GM19467 (cell line): ENCODE measurements around the gene KLHDC9.

ENCODE experiments used
- ATAC-seq: cut with Tn5 transposase; IDR thresholded peaks from one replicate; pipeline ENCODE4 v1.9.1; 2021; ENCODE audit warnings: mild to moderate bottlenecking, moderate library complexity; ENCODE audit not compliant: unreplicated experiment

KLHDC9 gene

DNA sequence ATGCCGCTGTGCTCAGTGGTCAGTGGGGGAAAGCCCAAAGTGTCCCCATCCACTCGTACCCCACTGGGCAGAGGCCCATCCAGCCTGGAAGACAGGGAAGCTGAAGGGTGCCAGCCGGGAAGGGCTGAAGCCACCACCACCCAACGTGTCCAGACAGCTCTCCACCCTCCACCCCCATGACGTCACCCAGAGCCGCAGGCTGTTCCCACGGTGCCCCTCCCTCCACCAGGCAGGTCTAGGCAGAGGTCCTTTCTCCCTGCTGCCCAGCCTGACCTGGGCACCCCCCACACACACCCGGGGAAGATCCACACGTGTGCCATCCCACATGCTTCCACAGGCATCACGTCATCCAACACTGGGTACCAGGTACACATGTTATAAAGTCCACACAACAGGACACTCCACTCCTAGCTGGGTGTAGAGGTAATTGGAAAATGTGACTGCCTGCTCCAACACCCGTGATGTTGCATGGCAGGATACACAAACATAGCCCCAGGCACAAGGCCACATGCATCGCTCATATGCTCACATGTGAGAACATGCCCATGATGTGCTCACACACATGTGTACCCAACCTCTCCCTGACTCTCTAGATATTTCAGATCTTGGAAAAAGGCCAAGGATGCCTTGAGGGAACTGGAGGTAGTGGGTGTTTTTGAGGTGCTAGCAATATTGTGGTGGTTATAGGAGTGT, 23.3 kb upstream of the KLHDC9 start:
- ATAC-seq, result no peak

DNA sequence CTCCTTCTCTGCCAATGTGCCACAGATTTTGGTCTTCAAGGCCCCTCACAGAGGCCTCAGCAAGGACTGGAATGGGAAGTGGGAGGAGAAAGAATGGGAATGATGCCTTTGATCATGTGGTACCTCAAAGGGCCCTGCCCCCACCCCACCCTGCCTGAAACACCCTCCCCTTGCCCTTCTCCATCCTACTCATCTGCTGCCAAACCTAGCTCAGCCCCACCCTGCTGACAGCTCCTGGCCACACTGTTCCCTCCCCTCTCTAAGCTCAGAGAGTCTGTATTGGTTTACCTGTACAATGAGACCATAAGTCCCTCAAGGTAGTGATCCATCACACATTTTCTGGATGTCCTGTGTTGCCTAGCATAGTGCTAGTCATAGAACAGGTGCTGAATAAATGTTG, 21.8 kb upstream of the KLHDC9 start:
- no peak for ATAC-seq

DNA sequence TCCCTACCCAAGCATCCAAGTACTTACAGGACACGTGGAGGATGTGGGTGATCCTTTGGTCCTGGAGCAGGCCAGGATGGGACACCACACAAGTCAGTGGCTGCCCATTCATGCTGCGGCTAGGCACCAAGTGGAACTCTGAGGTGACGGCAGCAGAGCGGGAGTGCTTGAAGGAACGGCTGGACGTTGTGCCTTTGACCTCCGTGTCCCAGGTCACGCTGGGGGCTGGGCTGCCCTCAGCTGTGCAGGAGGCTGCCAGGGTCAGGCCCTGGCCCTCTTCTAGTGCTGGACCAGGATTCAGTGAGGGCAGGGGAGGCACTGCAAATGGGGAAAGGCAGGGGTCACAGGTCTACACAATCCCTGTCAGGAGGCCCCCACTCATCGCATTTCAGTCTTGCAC, 20.7 kb upstream of the KLHDC9 start:
- ATAC-seq, result no peak

DNA sequence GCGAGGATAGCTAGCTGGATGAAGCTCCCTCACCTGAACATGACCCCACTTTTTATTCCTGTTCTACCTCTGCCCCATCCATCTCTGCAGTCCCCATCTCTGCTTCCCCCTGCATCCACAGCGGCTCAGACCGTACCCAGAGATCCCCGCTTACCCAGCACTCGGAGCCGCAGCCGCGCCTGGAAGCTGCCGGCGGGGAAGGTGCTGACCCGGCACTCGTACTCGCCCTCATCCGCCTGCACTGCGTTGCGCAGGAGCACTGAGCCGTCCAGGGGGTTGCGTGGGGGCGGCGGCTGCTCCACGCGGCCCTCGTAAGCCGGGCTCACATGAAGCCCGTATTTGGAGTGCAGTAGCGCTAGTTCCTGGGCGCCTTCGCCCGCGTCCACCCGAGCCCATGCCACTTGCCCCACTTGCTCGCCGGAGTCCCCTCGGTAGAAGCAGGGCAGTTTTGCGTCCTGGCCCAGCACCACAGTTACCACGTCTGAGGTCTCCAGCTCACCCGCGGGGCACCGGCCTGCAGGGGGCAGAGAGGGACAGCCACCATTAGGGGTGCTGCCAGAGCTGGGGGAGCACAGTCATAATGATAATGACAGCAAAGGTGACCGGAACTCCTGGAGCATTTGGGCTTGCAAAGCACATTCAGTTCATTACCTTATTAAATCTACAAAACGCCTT, 18.6 kb upstream of the KLHDC9 start:
- ATAC-seq, result no peak

DNA sequence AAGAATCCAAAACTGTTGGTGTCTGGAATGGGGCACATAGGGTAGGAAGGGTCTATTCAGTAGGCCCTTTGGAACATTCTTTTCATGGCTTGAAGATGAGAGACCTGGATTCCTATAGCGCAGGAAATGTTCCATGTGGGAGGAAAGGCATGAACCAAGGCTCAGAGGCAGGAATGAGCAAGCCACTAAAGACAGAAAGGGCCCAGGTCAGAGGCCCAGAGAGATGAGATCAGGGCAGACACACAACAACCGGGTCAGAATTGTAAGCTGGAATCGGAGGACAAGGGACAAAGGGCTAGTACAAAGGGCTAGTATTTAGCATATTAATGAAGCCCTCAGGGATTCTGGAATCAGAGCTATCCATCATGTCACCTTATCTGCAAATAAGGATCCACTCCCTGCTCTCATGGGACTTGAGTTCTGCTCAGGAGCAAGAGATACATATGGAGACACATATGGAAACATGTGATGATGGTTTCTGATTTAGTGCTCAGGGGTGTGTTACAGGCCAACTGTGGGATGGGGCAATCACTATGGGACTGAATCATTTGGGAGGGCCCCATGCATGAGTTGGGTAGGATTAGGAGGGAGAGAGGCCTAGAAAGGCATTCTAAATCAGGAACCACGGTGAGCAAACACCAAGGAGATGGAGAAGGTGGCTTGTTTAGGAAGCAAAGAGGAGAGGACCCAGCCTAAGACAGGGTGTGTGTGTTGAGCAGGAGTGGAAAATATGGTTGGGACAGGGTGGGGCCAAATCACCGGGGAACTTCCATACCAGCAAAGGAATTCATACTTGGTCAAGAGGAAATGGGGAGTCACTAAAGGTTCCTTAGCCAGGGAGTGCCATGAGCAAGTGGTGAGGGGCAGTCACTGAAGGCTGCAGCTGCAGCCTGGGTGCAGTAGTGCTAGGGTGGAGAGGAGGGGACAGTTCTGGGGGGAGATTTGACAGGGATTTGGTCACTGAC, 17.4 kb upstream of the KLHDC9 start:
- no peak for ATAC-seq

DNA sequence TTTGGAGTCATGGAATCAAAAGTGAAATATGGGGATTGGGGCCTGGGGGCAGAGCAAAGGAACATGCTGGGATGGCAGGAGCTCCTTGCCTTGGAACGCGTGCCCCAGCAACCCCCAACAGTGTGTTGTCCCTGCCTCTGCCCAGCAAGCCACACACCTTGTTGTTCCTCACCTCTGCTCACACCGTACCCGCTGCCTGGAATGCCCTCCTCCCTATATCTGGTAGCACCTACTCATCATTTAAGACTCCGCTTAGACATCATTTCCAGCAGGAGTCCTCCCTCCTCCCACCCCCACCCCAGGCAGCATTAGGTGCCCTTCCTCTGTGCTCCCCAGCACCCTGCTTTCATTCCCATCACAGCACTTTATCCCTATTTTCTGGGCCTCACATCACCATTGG, 16.6 kb upstream of the KLHDC9 start:
- no peak for ATAC-seq

DNA sequence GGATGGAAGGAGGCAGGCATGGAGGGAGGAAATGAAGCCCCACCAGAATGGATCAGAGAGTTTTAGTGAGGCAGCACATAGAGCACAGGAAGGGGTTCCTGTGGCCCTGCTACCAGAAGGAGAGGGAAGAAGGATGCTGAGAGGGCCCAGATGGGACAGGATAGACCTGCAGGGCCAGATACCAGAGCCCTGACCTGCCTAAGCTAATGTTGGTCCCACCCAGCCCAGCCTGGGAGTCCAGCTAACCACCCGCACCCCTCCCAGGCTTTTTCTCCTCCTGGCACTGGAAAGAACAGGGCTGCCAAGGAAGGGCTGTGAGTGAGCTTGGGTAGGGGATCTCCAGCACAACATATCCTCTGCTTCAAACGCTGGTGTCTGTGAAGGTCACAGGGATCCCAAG, 15.7 kb upstream of the KLHDC9 start:
- no peak for ATAC-seq

DNA sequence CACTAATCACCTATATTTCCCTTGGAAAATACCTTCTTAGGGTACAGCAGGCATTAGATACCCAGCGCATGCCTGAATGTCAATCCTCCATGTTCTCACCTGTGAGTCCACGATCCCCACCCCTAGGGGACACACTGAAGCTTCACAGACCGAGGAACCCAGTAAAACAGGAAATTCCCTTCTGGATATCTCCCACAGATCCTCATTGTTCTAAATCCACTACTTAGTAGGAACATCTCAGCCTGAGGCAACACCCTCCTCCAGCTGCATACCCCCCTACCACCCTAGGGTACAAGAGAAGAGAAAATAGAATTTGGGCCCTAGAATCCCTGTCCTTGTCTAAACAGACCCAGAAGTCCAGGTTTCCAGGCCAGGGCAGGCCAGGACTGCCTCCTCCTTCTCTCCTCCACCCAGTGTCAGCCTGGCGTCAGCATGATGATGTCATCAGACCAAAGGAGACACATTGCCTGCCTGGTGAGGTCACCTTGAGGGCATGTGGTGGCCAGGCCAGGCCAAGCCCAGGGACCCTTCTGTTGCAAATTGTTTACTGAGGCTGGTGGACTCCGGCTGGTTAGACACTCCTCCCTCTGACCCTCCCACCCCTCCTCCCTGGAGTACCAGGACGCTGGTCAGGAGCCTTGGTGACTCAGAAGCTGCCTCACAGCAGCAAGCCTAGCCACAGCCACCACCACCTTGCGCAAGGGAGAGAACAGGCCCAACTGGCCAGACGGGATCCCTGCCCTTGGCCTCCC, 15.0 kb upstream of the KLHDC9 start:
- no peak for ATAC-seq

DNA sequence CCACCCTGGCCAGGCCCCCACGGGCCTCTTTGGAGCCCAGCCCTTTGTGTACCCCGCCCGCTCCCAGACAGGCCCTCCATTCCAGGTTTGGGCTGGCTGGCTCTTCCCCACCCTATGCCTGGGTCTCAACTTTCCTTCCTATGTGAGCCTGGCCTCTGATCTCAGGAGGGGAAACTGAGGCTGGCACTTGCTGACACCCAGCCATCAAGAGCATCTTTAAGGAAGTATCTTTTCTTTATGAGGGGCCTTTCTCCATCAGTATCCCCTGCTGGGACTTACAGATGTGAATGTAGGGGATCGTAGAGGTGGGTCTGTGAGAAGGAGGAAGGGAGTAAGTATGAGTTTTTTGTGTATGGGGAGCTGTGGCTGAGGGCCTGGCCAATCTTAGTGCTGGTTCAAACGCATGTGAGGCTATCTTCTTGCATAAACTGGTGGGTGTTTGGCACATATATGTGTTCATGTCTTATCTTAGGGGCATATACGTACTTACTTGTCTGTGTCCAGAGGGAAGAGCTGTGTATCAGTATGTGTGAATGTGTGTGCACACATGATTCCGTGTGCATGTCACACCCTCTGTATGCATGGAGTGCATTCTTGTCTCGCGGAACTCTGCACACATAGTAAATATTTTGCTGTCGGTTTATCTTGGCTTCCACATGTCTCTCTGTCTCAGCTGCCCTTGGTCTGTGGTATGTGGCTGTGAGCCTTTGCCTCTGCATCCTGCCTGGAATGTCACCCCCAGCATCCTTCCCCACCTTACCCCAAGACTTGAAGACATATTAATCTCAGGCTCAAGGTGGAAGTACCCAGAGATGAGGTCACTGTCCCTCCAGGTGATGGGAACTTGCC, 14.2 kb upstream of the KLHDC9 start:
- ATAC-seq, result no peak

DNA sequence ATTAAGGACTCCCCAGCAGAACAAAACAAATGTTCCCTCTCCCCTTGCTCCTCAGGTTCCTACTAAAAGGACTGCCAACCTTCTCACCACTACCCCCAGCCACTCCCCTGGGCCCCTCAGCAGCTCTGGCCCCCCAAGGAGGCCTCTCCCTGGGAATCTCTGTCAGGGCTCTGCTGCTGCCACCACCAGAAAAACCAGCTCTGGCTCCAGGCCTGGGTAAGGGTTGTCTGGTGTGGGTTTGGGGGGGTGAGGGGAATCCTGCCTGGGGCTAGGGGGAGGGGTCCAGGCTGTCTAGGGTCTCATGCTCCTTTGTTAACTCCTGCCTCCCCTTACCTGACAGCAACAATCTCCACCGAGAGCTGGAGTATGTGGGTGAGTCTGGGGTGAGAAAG, 13.6 kb upstream of the KLHDC9 start:
- ATAC-seq, result no peak

DNA sequence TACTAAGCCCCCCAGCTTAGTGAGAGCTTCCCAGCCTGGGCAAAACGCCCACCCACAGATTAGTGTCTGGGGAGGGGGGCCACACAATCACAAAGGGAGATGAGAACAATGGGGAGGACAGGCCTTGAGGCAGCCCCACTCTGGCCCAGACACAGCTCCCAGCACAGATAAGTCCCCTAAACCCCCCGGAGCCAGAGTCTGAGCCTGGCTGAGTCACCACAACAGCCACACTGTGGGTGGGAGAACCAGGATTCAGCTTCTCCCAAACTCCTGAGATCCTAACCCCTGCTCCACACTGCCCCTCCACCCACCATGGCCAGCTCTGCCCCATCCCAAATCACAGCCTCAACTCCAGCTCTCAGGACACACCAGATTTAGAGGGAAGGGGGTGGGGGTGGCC, 13.0 kb upstream of the KLHDC9 start:
- ATAC-seq, result no peak

DNA sequence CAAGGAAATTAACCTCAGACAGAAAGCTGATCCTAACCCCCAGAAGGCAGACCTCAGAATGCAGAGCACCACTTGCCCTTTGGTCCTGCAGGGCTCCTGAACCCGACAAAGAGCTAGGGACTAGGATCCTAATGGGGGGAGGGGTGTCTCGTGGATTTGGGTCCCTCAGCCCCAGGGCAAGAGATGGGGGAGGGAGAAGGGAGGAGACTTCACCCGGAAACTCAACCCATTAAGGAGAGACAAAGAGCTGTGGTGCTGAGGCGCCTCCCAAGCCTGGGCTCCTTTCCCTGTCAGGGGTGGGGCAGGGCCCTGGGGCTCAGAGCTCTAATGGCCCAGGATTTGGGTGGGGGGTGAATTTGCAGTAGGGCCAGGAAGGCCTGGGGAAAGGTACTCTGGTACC, 11.7 kb upstream of the KLHDC9 start:
- ATAC-seq, result no peak

DNA sequence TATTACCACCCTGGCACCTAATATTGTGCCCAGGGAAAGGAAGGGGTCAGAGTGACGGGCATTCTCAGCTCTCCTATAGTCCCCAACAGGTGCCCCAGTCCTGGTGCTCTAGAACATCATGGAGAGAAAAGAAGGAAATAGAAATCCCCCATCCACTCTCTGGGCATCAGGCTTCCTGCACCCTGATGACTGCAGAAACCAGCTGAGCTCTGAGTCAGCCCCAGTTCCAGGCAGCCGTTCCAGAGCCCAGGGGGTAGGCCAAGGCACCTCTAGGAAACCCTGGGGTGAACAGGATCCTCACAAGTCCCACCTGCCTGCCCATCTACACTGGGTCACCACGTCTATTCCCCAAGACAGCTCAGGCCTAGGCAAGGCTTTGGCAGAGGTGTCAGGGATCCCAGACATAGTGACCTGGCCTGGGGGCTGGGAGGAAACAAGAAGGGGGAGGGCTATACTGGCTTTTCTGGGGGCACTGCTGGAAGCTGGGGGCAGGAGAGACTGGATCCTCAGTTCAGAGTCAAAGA, 9.5 kb upstream of the KLHDC9 start:
- ATAC-seq, result no peak

DNA sequence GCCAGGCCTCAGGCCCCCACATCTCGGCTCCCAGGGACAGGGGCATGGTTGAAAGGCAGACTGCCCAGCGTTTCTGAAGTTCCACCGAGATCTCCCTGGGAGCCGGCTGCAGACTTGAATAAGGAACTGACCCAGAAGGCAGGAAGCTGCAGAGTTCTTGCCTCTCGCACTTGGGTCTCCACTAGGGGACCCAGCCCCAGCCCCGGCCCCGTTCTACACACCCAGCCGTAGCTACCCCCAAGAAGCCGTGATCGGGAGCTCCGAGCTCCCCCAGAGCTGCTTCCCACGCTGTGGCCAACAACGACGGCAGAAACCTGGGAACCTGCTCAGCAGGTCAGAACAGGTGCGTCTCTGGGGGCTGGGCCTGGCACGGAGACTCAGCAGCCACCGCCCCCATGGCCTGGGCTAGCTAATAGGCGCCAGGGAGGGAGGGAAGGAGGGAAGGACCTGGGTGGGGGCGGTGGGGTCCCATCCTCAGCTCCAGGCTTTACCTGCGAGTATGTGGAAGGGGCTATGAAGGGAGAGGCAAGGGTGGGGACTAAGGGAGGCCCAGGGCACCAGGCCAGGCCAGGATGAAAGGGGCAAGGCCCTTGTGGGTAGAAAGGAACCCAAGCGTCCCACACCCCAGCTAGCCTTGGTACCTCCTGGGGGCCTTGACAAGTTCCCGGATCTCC, 8.8 kb upstream of the KLHDC9 start, which contains the start of gene NECTIN4:
Gene NECTIN4 (minus strand): TSS at position 308 of the 674 bp plus-strand sequence. CDS start 262 bp downstream, at position 46.
- no peak for ATAC-seq

DNA sequence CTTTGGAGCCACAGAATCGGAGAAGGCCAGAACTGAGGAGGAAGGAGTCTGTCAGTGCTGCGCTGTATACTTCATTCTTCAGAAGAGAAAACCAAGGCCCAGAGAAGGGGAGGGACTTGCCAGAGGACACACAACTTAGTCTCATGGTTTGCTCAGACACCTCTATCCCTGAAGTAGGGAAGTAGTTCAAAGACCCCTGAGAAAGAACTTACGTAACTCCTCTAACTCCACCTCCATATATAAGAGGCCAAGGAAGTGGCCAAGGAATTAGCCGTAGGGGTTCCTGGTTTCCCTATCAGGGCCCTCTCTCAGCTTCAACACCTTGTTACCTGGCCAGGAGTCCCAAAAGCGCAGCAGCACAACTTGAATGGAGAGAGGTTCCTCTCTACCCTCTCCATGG, 8.2 kb upstream of the KLHDC9 start:
- ATAC-seq, result no peak

DNA sequence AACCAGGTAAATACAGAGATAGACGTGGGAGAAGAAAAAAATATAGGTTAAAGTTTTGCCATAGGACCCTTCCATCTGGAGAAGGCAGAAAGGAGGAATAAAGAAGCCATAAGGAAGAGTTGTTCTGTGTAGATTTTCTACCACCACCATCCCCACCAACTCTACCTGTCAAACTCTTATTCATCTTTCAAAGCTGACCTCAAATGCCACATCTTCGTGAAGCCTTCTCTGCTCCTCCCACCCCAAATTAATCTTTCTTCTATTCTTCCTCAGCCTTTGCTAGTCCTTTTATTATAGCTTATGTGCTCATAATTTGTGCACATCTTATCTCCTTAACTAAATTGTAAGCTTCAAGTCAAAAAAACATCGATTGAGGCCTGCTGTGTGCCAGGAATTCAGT, 7.5 kb upstream of the KLHDC9 start:
- ATAC-seq, result no peak

DNA sequence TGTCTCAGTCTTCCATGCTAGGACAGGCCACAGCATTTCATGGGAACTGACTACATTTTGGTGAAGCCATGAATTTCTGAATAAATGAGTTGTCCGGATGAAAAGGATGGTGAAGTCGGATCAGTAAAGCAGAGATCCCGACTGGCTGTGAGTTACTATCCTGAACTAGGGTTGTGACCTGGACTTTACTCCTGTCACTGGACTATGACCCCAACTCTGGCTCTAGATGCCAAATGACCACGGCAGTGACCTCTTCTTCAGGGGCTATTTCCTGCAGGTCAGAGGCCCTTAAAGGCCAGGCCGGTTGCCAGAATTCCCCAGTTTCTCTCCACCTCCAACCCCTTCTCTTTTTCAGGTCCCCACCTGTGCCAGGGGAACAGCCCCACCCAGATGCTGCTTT, 7.1 kb upstream of the KLHDC9 start:
- ATAC-seq, result no peak

DNA sequence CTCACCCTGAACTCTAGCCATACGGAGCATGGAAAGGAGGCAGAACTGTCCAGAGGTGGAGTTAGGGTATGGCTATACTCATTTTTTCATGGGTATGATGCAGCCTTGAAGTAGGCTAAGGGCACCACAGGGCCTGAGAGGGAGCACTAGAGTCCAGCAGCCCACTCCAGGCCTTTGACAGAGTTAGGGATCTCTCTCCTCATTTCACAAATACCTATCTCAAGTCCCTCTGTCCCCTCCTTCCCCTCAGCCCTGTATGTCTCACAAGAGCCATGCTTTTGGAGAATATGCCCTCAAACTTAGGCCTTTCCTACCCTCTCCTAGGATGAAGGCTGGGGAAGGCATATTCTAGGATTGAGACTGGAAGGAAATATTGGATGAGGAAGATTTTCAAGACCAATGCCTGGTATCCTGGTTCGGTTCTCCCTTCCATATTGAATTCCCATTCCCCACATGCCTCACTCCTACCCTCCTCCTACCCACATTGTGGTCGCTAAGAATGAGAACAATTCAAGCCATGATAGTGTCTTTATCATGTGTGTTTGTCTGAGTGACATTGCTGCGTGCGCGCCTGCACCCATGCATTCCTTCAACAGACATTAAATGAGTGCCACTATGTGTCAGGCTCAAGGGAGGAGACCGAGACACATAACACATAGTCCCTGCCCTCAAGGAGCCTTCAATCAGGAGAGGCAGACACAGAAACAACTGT, 6.2 kb upstream of the KLHDC9 start:
- ATAC-seq, result no peak

DNA sequence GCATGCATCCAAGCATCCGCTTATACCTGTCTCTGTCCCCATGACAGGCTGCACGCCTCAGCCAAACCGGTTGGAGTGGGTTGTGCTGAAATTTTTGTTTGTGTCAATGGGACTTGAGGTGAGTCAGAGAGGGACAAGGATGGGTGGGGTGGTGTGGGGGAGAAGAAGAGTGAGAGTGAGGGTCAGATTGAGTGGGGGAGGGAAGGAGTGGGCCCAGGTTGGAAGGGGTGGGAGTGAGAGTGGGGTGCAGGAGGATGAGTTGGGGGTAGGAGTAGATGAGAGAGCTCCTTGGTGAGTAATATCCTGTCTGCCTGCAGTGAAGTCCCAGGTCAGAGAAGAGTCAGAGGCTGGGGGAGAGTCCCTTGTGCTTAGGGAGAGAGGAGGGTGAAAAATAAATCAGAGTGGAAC, 5.5 kb upstream of the KLHDC9 start:
- ATAC-seq, result no peak
